Prostate gland (tissue), 2 donors: Measurements from ENCODE around the gene HOXA7. TPM values are rescaled to one million over a fixed set of nuclear protein-coding genes. Genes with fewer than 3 reads are reported as not detected.

Experiments used
- DNase-seq: peaks from one replicate; pipeline ENCODE4 v3.0.0-alpha.2; 2019; ENCODE audit warnings: low spot score
- H3K27ac ChIP-seq, 2 donors: fragments of 200-600 bp; sonication (generic); 2 replicates each; pipeline ENCODE4 v1.5.1; 2017 to 2019
- H3K27me3 ChIP-seq: fragments of 200-600 bp; sonication (generic); replicated peaks from 2 replicates; pipeline ENCODE4 v1.5.1; 2019; ENCODE audit not compliant: insufficient read depth
- H3K36me3 ChIP-seq, 2 donors: fragments of 200-600 bp; sonication (generic); 1 replicate in 1 of 2; 2 replicates in 1 of 2; pipeline versions ENCODE4 v1.5.1 to v1.8.1; 2017 to 2019
- H3K4me1 ChIP-seq: fragments of 200-600 bp; sonication (generic); replicated peaks from 2 replicates; pipeline ENCODE4 v1.5.1; 2019
- H3K4me3 ChIP-seq, 2 donors: fragments of 200-600 bp; sonication (generic); 2 replicates each; pipeline ENCODE4 v1.5.1; 2017 to 2019
- H3K9me3 ChIP-seq: fragments of 200-600 bp; sonication (generic); 2 replicates; pipeline ENCODE4 v1.5.1; 2017
- POLR2A ChIP-seq: fragments of 450-650 bp; IDR thresholded peaks from one replicate; pipeline ENCODE4 v1.6.1; 2016; ENCODE audit warnings: antibody characterized with exemption, mild to moderate bottlenecking
- POLR2AphosphoS5 ChIP-seq: sonication (generic); formaldehyde crosslinking; IDR thresholded peaks from one replicate; pipeline ENCODE4 v1.6.1; 2017; ENCODE audit warnings: antibody characterized with exemption
- WGBS: methylation state at CpG from one replicate; pipeline ENCODE4 v1.1.5; 2018; 5-methylcytosine and 5-hydroxymethylcytosine counted together
- intact Hi-C: fragments of 100-400 bp; cut with DNase I; formaldehyde crosslinking; loops from one replicate; pipeline ENCODE4 v1.14.2; 2022
- total RNA-seq, 2 donors: library from RNA; depleted of rRNA; stranded (reverse); fragments of >200 nt; gene quantifications; one replicate each; pipeline ENCODE4 v1.1.0, GENCODE V29; 2016
- TF ChIP-seq, protein P1 (sequence below), 4 experiments: fragments of 200-600 bp in 2 of 4; fragments of 450-650 bp in 2 of 4; sonication (generic) in 2 of 4; IDR thresholded peaks; 1 replicate in 3 of 4; 2 replicates in 1 of 4; pipeline ENCODE4 v1.5.1; 2016 to 2019; ENCODE audit warnings: antibody characterized with exemption in 4 of 4, mild to moderate bottlenecking in 2 of 4, moderate library complexity in 2 of 4

The HOXA7 gene
- total RNA-seq, 2 donors from 2014 or later = 2.2 to 4.6 TPM

DNA sequence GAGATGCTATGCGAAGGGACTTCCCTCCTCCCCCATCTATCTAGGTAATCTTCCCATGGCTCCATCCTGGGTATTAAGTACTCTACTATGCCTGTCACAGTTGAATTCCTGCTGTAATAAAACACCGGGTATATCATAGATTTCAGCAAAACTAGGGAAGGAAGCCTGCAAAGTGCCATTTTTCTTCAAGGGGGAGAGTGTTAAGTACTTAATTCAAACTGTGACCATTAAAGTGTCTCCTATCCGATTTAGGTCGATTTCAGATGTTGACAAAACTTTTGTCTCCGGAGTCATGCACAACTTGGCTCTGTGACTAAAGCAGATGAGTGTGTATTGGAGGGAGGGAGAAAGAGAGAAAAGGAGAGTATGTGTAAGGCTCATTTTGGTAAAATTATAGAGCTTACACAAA is 30.5 kb downstream of the HOXA7 start:
- no peak for DNase-seq

DNA sequence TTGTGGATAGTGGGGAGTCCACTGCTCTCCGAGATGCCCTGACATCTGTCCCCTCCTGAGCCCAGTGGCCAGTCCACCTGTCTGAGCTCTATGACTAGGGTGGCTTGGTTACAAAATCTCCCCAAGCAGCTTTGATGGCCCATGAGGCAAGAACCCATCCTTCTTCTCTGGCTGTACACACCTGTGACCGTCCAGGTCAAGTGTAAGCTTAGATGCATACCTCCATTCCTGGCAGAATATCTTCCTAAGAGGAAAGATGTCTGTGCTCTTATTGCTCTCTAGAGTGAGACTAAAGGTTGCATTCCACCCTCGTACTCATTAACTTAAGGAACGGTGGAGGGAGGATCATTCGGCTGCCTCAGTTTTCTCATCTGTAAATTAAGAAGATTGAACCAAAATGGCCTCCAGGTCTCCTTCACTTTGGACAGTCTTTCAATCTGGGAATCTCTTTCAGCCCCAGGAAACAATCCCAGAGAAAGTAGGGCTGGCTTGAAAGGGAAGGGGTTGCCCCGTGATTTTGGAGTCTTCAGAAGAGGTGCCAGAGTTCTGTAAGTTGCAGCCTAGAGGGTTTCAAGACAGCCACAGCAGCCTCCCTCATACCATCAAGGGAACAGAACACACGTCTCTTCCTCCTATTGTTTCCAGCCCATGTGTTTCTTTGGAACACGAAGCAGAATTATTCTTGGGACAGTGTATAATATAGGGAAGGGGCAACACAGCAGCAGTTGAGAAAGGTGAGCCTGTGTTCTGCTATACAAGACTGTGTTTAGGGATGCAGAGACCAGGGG is 31.4 kb downstream of the HOXA7 start:
- H3K27ac ChIP-seq = no peak overlapping the region
- intact Hi-C loops = no loop called here
- TF ChIP-seq POLR2AphosphoS5 (no peak), POLR2A (no peak)
- TF ChIP-seq, protein P1, sequence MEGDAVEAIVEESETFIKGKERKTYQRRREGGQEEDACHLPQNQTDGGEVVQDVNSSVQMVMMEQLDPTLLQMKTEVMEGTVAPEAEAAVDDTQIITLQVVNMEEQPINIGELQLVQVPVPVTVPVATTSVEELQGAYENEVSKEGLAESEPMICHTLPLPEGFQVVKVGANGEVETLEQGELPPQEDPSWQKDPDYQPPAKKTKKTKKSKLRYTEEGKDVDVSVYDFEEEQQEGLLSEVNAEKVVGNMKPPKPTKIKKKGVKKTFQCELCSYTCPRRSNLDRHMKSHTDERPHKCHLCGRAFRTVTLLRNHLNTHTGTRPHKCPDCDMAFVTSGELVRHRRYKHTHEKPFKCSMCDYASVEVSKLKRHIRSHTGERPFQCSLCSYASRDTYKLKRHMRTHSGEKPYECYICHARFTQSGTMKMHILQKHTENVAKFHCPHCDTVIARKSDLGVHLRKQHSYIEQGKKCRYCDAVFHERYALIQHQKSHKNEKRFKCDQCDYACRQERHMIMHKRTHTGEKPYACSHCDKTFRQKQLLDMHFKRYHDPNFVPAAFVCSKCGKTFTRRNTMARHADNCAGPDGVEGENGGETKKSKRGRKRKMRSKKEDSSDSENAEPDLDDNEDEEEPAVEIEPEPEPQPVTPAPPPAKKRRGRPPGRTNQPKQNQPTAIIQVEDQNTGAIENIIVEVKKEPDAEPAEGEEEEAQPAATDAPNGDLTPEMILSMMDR (IDR thresholded peaks at IDR 0.05) = no peak
- 86% methylated on average over 8 of the region's 8 CpGs for WGBS
- H3K4me1 ChIP-seq = peaks cover 3% of the 10 kb centered on the region
- DNase-seq = no peak
- no peaks in the 10 kb centered on the region for H3K9me3 ChIP-seq
- no peaks in the 10 kb centered on the region for H3K36me3 ChIP-seq
- H3K4me3 ChIP-seq = no peak overlapping the region
- no peaks in the 10 kb centered on the region for H3K27me3 ChIP-seq

More for the DNA sequence above, 30.5 kb downstream of the HOXA7 start:
- Histone ChIP-seq H3K36me3 (no peaks in the 10 kb centered on the region), H3K27ac (no peak overlapping the region), H3K9me3 (no peaks in the 10 kb centered on the region), H3K4me1 (peaks cover 3% of the 10 kb centered on the region), H3K4me3 (no peak overlapping the region), H3K27me3 (no peaks in the 10 kb centered on the region)
- intact Hi-C loops = no loop called here
- WGBS = 65% methylated on average over 5 of the region's 5 CpGs
- TF ChIP-seq POLR2A = no peak
- TF ChIP-seq, protein P1 (IDR thresholded peaks at IDR 0.05) = no peak
- no peak for TF ChIP-seq POLR2AphosphoS5

DNA sequence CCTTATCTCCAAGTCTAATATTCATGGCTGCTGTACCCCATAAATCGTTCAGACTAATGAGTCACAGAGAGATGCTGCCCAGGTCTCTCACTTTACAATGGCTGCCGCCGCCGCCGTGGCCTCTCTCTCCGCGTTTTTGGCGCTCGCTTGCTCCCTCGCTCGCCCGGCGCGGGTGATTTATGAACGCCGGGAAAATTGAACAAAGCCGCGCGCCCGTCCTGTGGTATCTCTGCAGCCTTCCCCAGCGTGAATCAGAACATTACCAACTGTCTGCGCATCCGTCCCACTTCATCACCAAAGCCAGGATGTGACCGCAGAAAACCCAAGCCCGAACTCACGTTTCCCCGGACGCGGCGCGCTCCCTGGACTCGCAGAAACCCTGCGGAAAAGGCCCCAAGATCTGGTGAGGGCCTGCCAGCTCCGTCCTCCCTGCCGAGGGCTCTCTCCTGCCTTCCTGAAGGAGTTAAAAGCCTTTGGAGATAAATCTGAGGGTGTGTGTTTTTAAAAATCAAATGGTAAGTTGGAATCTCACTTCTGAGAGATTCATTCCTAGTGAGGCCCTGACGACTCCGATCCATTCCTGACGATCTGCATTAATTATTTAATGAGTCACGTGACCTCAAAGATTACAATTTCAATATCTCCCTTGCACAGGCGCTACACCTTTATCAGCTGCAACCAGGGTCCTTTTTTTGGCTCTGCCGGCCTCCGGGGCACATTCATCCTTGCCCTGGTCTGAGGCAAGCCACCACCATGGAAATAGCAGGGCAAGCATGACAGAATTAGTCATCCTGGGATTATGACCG is 32.2 kb downstream of the HOXA7 start:
- no peaks in the 10 kb centered on the region for H3K36me3 ChIP-seq
- intact Hi-C loops = no loop called here
- H3K9me3 ChIP-seq = no peaks in the 10 kb centered on the region
- no peak for TF ChIP-seq POLR2A
- TF ChIP-seq POLR2AphosphoS5 = no peak
- TF ChIP-seq, protein P1 (IDR thresholded peaks at IDR 0.05) = no peak
- no peak overlapping the region for H3K27ac ChIP-seq
- no peak for DNase-seq
- no peak overlapping the region for H3K4me3 ChIP-seq
- no peaks in the 10 kb centered on the region for H3K27me3 ChIP-seq
- H3K4me1 ChIP-seq = no peaks in the 10 kb centered on the region
- 86% methylated on average over 43 of the region's 43 CpGs for WGBS

DNA sequence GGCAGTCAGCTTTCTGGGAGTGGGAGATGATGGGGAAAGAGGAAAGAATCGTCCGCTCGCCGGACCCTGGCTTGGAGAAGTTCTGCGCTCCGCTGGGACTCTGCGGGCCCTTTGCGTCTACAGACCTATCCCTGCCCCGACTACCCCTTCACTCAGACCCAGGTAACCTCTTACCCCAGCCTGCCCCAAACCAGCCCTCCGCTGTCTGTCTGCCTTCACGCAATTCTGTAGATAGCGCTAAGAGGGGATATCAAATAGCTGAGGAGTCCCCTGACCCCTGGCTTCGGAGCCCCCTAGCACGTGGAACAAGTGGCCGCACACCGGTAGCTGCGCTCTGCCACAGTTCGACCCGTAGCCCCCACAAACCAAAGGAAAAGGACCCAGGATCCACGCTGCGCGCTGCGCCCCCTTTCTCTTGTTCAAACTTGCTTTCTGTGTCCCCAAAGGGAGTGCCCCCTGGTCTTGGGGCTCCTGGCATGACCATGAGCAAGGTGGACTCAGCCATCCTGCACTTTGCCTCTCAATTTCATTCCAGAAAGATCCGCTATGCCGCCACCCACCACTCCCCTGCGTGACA is 32.9 kb downstream of the HOXA7 start:
- no peaks in the 10 kb centered on the region for H3K4me1 ChIP-seq
- no peak for DNase-seq
- WGBS = 89% methylated on average over 26 of the region's 26 CpGs
- intact Hi-C loops = no loop called here
- H3K36me3 ChIP-seq = no peaks in the 10 kb centered on the region
- no peaks in the 10 kb centered on the region for H3K27me3 ChIP-seq
- no peaks in the 10 kb centered on the region for H3K9me3 ChIP-seq
- no peak overlapping the region for H3K27ac ChIP-seq
- TF ChIP-seq POLR2AphosphoS5 (no peak), POLR2A (no peak)
- TF ChIP-seq, protein P1 (IDR thresholded peaks at IDR 0.05) = no peak
- no peak overlapping the region for H3K4me3 ChIP-seq
